Fibroblast of villous mesenchyme (primary cell): Measurements from ENCODE around the gene NUMA1. TPM values are rescaled to one million over a fixed set of nuclear protein-coding genes. Genes with fewer than 3 reads are reported as not detected.

ENCODE experiments used
- DNase-seq: peaks from one replicate; pipeline ENCODE4 v3.0.0-alpha.2; 2010; ENCODE audit warnings: low read depth
- H3K4me3 ChIP-seq: 2 replicates; pipeline ENCODE4 v1.5.1; 2011; ENCODE audit warnings: low read depth, mild to moderate bottlenecking, low read length
- total RNA-seq: library from RNA; depleted of rRNA; stranded (reverse); fragments of >200 nt; gene quantifications from 2 replicates; pipeline ENCODE4 v1.2.3, GENCODE V29; 2012
- TF ChIP-seq, protein P1 (sequence below): IDR thresholded peaks from 2 replicates; pipeline ENCODE4 v1.5.1; 2012; ENCODE audit warnings: low read depth, mild to moderate bottlenecking, low read length; ENCODE audit not compliant: insufficient read depth

Gene NUMA1, protein sequence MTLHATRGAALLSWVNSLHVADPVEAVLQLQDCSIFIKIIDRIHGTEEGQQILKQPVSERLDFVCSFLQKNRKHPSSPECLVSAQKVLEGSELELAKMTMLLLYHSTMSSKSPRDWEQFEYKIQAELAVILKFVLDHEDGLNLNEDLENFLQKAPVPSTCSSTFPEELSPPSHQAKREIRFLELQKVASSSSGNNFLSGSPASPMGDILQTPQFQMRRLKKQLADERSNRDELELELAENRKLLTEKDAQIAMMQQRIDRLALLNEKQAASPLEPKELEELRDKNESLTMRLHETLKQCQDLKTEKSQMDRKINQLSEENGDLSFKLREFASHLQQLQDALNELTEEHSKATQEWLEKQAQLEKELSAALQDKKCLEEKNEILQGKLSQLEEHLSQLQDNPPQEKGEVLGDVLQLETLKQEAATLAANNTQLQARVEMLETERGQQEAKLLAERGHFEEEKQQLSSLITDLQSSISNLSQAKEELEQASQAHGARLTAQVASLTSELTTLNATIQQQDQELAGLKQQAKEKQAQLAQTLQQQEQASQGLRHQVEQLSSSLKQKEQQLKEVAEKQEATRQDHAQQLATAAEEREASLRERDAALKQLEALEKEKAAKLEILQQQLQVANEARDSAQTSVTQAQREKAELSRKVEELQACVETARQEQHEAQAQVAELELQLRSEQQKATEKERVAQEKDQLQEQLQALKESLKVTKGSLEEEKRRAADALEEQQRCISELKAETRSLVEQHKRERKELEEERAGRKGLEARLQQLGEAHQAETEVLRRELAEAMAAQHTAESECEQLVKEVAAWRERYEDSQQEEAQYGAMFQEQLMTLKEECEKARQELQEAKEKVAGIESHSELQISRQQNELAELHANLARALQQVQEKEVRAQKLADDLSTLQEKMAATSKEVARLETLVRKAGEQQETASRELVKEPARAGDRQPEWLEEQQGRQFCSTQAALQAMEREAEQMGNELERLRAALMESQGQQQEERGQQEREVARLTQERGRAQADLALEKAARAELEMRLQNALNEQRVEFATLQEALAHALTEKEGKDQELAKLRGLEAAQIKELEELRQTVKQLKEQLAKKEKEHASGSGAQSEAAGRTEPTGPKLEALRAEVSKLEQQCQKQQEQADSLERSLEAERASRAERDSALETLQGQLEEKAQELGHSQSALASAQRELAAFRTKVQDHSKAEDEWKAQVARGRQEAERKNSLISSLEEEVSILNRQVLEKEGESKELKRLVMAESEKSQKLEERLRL (N-terminal part only)
- 158 and 169 TPM in 2 replicates for total RNA-seq

DNA sequence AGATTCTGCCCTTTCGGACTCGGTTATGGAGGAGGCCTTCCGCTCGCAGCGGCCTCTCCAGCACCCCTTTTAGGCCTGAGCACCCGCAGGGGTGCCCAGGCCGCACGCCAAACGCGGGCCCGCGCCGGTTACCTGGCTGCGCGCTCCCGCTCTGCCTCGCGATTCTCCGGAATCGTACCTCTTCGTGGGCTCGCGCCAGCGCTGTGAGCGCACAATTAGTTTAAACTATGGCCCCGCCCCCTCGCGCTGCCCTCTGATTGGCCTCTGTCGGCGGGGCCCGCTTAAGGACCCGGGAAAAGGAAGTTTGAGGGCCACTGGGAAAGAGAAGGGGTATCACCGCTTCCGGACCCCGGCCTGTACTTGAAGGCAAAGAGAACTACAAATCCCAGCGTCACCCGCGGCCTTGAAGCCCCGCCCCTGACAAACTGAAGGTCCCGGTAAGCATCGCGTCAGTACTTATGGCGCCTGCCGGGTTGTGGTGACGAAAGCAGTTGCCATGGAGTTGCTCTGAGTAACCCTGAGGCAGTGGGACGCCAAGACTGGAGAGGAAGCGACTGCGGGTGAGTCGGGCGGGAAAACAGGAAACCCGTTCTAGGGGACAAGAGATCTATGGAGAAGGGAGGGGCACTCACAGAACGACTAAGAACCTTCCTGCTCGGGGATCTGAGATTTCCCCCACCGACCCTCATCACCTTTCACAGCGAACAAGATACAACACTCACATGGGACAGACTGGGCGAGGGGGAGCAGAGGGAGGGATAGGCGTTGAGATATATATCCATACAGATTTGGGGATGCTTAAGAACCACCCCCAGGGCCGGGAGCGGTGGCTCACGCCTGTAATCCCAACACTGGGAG is at the start of gene NUMA1, which contains the start of gene LRRC51:
TSS of gene NUMA1 (minus strand) at position 217 of the 858 bp plus-strand sequence. CDS start 44,599 bp downstream, outside the sequence.
TSS of gene LRRC51 (plus strand) at position 525 of the 858 bp plus-strand sequence. CDS start 8,234 bp downstream, outside the sequence.
- peak within 1 kb of the TSS; percentile 86 for H3K4me3 ChIP-seq
- TF ChIP-seq, protein P1, sequence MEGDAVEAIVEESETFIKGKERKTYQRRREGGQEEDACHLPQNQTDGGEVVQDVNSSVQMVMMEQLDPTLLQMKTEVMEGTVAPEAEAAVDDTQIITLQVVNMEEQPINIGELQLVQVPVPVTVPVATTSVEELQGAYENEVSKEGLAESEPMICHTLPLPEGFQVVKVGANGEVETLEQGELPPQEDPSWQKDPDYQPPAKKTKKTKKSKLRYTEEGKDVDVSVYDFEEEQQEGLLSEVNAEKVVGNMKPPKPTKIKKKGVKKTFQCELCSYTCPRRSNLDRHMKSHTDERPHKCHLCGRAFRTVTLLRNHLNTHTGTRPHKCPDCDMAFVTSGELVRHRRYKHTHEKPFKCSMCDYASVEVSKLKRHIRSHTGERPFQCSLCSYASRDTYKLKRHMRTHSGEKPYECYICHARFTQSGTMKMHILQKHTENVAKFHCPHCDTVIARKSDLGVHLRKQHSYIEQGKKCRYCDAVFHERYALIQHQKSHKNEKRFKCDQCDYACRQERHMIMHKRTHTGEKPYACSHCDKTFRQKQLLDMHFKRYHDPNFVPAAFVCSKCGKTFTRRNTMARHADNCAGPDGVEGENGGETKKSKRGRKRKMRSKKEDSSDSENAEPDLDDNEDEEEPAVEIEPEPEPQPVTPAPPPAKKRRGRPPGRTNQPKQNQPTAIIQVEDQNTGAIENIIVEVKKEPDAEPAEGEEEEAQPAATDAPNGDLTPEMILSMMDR, result no peak
- peak; percentile 100 for DNase-seq

DNA sequence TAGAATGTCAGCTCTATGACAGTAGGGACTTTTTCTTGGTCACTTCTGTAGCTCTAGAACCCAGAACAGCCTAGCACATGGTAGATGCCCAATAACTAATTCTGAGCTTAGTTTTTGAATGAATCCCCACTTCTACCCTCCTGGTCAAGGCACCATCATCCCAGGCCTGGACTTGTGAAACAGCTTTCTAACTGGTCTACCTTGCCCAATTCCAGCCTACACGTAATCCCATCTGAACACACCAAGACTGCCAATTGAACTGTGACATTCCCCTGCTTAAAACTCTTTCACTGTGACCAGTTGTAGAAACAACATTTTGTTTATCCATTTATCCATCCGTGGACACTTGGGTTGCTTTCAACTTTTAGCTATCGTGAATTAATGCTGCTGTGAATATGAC is 49.0 kb upstream of the NUMA1 start:
- no peak for DNase-seq
- TF ChIP-seq, protein P1, result no peak
- no peak overlapping the region for H3K4me3 ChIP-seq

DNA sequence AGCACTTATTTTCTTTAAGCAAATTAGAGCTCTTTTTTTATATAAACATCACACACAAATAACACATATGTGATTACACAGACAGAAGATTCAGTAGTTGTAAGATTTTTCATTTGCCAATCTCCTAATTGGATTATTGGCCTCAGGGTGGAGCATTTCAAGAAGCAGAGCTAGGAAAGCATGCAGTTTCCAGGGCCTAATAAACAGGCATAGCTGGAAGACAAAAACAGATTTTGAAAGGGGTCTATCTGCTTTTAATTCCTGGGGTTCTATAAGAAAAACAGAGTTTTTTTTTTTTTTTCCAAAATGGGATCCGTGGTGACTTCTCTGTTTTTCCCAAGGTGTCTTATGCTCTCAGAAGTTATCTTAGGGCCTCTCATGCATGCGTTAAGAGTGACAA is 47.6 kb upstream of the NUMA1 start:
- TF ChIP-seq, protein P1, result no peak
- no peak for DNase-seq
- no peak overlapping the region for H3K4me3 ChIP-seq

DNA sequence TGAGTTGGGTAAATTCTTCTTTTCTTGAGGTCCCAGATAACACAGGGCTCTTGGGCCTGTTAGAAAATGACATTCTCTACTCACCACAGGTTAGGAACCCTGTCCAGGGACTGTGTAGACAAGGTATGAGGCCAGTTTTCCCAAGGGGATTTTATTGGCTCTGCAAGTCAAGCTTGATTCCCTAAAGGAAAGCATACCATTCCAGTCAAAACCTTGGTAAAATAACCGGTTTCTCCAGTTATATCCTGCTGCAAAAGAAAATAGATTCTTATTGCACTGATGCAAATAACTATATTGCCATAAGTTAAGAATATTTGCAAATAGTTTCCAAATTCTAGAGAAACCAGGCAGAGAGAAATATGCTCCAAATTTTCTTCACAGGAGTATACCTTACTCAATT is 45.6 kb upstream of the NUMA1 start:
- TF ChIP-seq, protein P1, result no peak
- no peak for DNase-seq
- no peak overlapping the region for H3K4me3 ChIP-seq

DNA sequence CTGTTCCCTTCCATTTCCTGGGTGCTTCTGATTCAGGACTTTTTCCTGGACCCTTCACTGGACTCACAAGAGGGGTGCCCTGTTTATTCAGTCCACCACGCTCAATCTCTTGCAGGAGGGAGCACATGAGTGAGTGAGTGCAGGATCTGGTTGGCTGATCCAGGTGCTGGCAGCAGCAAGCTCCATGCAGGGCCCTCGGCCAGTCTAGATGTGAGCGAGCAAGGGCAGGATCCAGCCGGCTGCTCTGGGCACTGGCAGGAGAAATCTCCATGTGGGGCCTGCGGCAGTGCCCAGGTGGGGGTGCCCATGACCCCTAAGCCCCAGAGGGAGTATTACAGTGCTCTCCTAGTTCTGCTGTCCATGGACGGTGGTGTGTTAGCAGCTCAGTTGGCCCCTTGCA is 43.7 kb upstream of the NUMA1 start:
- H3K4me3 ChIP-seq, result no peak overlapping the region
- no peak for DNase-seq
- TF ChIP-seq, protein P1, result no peak
